Measurements from ENCODE around the gene TACSTD2.

GRCh38 chr1:58620259-58620658 lies 43.2 kb upstream of the TACSTD2 start:
- no peak for TF ChIP-seq GATA2 (IDR thresholded peaks at IDR 0.05; ENCODE audit: low read depth, low read length)
- TF ChIP-seq GATA3 (IDR thresholded peaks at IDR 0.05; ENCODE audit: low read depth, low read length) = no peak
